Measurements from ENCODE around the gene KLC1.

Gene KLC1

DNA sequence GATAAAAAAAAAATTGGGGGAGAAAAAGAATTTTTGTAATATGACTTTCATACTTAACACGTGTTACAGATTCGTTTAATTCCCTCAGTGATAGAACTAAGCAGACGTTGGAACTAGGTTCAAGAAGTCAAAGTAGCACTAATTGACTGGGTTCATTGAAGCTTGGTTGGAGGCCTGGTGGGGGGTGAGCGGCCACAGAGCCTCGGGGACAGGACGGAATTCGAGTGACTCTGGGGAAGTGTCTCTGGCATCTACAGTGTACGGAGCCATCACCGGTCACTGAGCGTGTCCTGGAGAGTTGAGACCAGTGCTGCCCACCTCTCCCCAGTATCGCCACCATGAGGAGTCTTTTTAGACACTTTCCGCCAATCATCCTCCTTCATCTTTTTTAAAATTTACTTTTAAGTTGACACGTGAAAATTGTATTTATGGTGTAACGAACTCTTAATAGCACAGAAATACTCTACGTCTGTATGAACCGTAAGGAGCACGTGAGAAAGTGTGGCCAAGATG is 87.9 kb downstream of the KLC1 start:
- Histone ChIP-seq H3K4me1 (ENCODE audit: control insufficient read depth, insufficient read depth, low read length) (peaks cover 3% of the 10 kb centered on the region; the same call in 1 of the 2 replicates), H3K4me3 (ENCODE audit: low read length) (no peak overlapping the region), H3K27ac (ENCODE audit: low read length) (no peak overlapping the region), H3K27me3 (ENCODE audit: control insufficient read depth, insufficient read depth, low read length) (no peaks in the 10 kb centered on the region), H3K9me3 (ENCODE audit: control insufficient read depth, insufficient read depth, low read length) (no peaks in the 10 kb centered on the region), H3K36me3 (ENCODE audit: control insufficient read depth, insufficient read depth, low read length) (peaks cover 5% of the 10 kb centered on the region; the same call in 1 of the 2 replicates)
- no CpG with 5 or more reads among the region's 17 CpGs for WGBS (ENCODE audit: insufficient coverage, insufficient read length)
- DNase-seq (ENCODE audit: low read depth, low spot score) = no peak

DNA sequence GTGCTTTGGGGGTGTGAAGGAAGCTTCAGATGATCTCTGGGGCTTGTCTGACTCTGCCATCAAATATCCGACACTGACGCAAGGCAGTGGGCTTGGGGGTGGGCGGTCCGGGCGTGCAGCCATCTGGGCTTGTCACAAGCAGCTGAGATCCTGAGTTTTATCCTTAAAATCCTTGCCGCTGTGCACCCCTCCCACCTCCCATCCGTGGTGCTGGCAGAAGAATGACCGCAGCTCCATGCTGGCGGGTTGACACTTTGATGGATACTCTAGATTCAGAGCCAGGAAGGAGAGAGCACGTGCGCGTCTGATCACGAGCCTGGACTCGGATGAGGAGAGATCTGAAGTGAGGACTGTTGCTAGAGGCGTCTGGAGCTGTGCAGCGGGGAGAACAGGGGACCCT is 89.6 kb downstream of the KLC1 start:
- Histone ChIP-seq H3K27ac (ENCODE audit: low read length) (no peak overlapping the region), H3K4me1 (ENCODE audit: control insufficient read depth, insufficient read depth, low read length) (peaks cover 3% of the 10 kb centered on the region; the same call in 1 of the 2 replicates)
- no CpG with 5 or more reads among the region's 16 CpGs for WGBS (ENCODE audit: insufficient coverage, insufficient read length)

DNA sequence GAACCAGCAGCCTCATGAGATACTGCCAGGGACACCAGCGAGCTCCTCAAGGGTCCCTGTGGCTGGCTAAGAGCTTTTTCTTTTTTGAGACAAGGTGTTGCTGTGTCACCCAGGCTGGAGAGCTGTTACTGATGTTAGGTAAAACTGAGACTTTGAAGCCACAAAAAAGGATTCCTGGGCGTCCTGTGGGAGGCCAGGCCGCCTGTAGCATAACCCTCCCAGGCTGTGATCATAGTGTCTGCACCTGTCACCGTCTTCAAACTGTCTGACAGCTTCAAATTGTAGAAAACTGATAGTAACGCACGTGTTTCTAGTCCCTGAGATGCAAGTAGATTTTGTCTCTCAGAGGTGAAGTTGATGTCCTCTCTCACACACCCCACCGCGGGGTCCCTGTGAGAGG is 90.7 kb downstream of the KLC1 start:
- Histone ChIP-seq H3K4me3 (ENCODE audit: low read length) (no peak overlapping the region), H3K4me1 (ENCODE audit: control insufficient read depth, insufficient read depth, low read length) (peaks cover 3% of the 10 kb centered on the region; the same call in 1 of the 2 replicates), H3K36me3 (ENCODE audit: control insufficient read depth, insufficient read depth, low read length) (no peaks in the 10 kb centered on the region), H3K27me3 (ENCODE audit: control insufficient read depth, insufficient read depth, low read length) (no peaks in the 10 kb centered on the region), H3K9me3 (ENCODE audit: control insufficient read depth, insufficient read depth, low read length) (no peaks in the 10 kb centered on the region), H3K27ac (ENCODE audit: low read length) (no peak overlapping the region)
- DNase-seq (ENCODE audit: low read depth, low spot score) = no peak
- no CpG with 5 or more reads among the region's 8 CpGs for WGBS (ENCODE audit: insufficient coverage, insufficient read length)

More for the DNA sequence above, 89.6 kb downstream of the KLC1 start:
- DNase-seq (ENCODE audit: low read depth, low spot score) = no peak
- H3K9me3 ChIP-seq (ENCODE audit: control insufficient read depth, insufficient read depth, low read length) = no peaks in the 10 kb centered on the region
- no peaks in the 10 kb centered on the region for H3K27me3 ChIP-seq (ENCODE audit: control insufficient read depth, insufficient read depth, low read length)
- H3K36me3 ChIP-seq (ENCODE audit: control insufficient read depth, insufficient read depth, low read length) = no peaks in the 10 kb centered on the region
- H3K4me3 ChIP-seq (ENCODE audit: low read length) = no peak overlapping the region

DNA sequence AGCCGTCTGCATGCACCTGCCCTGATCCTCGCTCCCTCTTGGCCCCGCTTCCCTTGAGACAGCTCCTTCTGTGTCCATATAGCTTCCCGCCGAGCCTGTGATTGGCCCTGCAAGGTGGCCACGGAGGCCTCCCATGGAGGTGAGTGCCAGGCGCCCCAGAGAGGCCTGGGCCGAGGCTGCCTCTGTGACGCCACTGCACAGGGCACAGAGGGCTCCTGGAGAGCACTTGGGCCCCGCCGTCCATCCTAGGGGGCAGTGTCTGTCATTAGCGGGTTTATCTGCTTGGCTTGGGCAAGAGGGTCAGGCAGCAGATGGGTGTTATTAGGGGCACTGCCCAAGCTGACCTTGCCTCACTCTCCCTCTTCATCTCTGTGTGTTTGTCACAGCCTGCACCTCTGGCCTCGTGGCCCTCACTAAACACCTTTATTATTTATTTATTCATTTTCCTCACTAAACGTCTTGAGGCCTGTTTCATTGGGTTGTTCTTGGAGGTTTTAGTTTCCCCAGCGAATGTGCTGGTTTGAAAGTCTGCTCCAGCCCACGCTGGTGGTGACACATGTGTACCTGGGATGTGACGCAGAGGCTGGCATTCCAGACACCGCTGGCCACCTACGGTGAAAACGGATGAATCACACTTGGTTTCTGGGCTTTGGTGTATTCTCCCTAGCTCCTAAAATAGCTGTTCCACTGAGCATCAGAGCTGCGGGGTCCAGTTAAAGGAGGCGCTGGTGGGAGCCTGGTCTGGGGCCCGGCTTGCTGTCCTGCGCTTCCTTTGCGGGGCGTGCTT is 92.5 kb downstream of the KLC1 start:
- peaks cover 2% of the 10 kb centered on the region; the same call in 1 of the 2 replicates for H3K4me1 ChIP-seq (ENCODE audit: control insufficient read depth, insufficient read depth, low read length)
- WGBS (ENCODE audit: insufficient coverage, insufficient read length) = no CpG with 5 or more reads among the region's 26 CpGs
- no peak overlapping the region for H3K4me3 ChIP-seq (ENCODE audit: low read length)
- no peak for DNase-seq (ENCODE audit: low read depth, low spot score)
- H3K27ac ChIP-seq (ENCODE audit: low read length) = no peak overlapping the region
- H3K27me3 ChIP-seq (ENCODE audit: control insufficient read depth, insufficient read depth, low read length) = no peaks in the 10 kb centered on the region
- H3K9me3 ChIP-seq (ENCODE audit: control insufficient read depth, insufficient read depth, low read length) = no peaks in the 10 kb centered on the region
- no peaks in the 10 kb centered on the region; the same call in 1 of the 2 replicates for H3K36me3 ChIP-seq (ENCODE audit: control insufficient read depth, insufficient read depth, low read length)

GRCh38 chr14:103723748-103724081 is 94.7 kb downstream of the KLC1 start:
- H3K4me1 ChIP-seq (ENCODE audit: control insufficient read depth, insufficient read depth, low read length) = peaks cover 1% of the 10 kb centered on the region; the same call in 1 of the 2 replicates
- no peaks in the 10 kb centered on the region; the same call in 1 of the 2 replicates for H3K36me3 ChIP-seq (ENCODE audit: control insufficient read depth, insufficient read depth, low read length)
- no peak for DNase-seq (ENCODE audit: low read depth, low spot score)
- no peaks in the 10 kb centered on the region for H3K9me3 ChIP-seq (ENCODE audit: control insufficient read depth, insufficient read depth, low read length)
- H3K27ac ChIP-seq (ENCODE audit: low read length) = no peak overlapping the region
- H3K27me3 ChIP-seq (ENCODE audit: control insufficient read depth, insufficient read depth, low read length) = no peaks in the 10 kb centered on the region
- WGBS (ENCODE audit: insufficient coverage, insufficient read length) = no CpG with 5 or more reads among the region's 7 CpGs
- no peak overlapping the region for H3K4me3 ChIP-seq (ENCODE audit: low read length)

GRCh38 chr14:103724116-103724515 is 95.1 kb downstream of the KLC1 start:
- Histone ChIP-seq H3K9me3 (ENCODE audit: control insufficient read depth, insufficient read depth, low read length) (no peaks in the 10 kb centered on the region), H3K27me3 (ENCODE audit: control insufficient read depth, insufficient read depth, low read length) (no peaks in the 10 kb centered on the region), H3K36me3 (ENCODE audit: control insufficient read depth, insufficient read depth, low read length) (peaks cover 2% of the 10 kb centered on the region), H3K27ac (ENCODE audit: low read length) (no peak overlapping the region), H3K4me1 (ENCODE audit: control insufficient read depth, insufficient read depth, low read length) (peaks cover 1% of the 10 kb centered on the region; the same call in 1 of the 2 replicates), H3K4me3 (ENCODE audit: low read length) (no peak overlapping the region)
- WGBS (ENCODE audit: insufficient coverage, insufficient read length) = no CpG with 5 or more reads among the region's 20 CpGs
- no peak for DNase-seq (ENCODE audit: low read depth, low spot score)

DNA sequence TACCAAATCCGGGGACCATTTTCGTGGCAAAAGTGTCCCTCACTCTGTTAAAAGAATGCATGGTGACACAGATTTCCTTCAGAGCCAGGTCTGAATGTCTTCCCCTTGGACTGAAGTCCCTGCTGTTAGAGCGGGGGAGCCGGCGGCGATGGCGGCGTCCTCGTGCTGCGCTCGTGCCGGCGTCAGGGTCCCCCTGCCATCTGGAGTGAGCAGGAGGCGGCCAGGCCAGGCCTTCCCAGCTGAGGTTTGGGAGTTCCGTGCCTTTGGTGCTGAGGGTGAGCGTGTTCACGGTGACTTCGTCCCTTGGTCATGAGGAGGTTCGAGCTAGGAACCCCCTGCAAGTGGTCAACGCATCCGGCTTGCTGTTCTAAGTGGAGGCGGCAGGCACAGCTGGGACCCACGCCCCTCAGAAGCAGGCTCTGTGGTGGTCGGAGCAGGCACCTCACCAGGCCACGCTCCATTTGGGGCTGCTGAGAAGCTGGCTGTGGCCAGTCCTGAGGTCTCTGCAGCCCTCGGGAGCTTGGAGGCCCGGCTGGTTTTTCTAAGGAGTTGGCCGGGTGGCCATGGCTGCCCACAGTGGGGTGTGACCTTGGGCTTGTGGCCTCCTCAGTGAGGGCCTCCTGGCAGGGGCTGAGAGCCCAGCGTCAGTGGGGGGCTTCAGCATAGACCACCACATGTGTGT is 96.1 kb downstream of the KLC1 start:
- Histone ChIP-seq H3K9me3 (ENCODE audit: control insufficient read depth, insufficient read depth, low read length) (no peaks in the 10 kb centered on the region), H3K27me3 (ENCODE audit: control insufficient read depth, insufficient read depth, low read length) (no peaks in the 10 kb centered on the region), H3K36me3 (ENCODE audit: control insufficient read depth, insufficient read depth, low read length) (peaks cover 12% of the 10 kb centered on the region), H3K4me3 (ENCODE audit: low read length) (no peak overlapping the region), H3K27ac (ENCODE audit: low read length) (no peak overlapping the region), H3K4me1 (ENCODE audit: control insufficient read depth, insufficient read depth, low read length) (peaks cover 1% of the 10 kb centered on the region; the same call in 1 of the 2 replicates)
- no peak for DNase-seq (ENCODE audit: low read depth, low spot score)
- no CpG with 5 or more reads among the region's 29 CpGs for WGBS (ENCODE audit: insufficient coverage, insufficient read length)

GRCh38 chr14:103725739-103726395 is 96.9 kb downstream of the KLC1 start:
- H3K4me1 ChIP-seq (ENCODE audit: control insufficient read depth, insufficient read depth, low read length) = peaks cover 1% of the 10 kb centered on the region; the same call in 1 of the 2 replicates
- DNase-seq (ENCODE audit: low read depth, low spot score) = no peak
- no CpG with 5 or more reads among the region's 16 CpGs for WGBS (ENCODE audit: insufficient coverage, insufficient read length)

GRCh38 chr14:103726474-103726873 is 97.5 kb downstream of the KLC1 start:
- H3K4me3 ChIP-seq (ENCODE audit: low read length) = no peak overlapping the region
- H3K27me3 ChIP-seq (ENCODE audit: control insufficient read depth, insufficient read depth, low read length) = no peaks in the 10 kb centered on the region
- H3K9me3 ChIP-seq (ENCODE audit: control insufficient read depth, insufficient read depth, low read length) = no peaks in the 10 kb centered on the region
- peaks cover 1% of the 10 kb centered on the region; the same call in 1 of the 2 replicates for H3K4me1 ChIP-seq (ENCODE audit: control insufficient read depth, insufficient read depth, low read length)
- peaks cover 13% of the 10 kb centered on the region for H3K36me3 ChIP-seq (ENCODE audit: control insufficient read depth, insufficient read depth, low read length)
- H3K27ac ChIP-seq (ENCODE audit: low read length) = no peak overlapping the region
- no CpG with 5 or more reads among the region's 18 CpGs for WGBS (ENCODE audit: insufficient coverage, insufficient read length)
- DNase-seq (ENCODE audit: low read depth, low spot score) = no peak

More at GRCh38 chr14:103725739-103726395, 96.9 kb downstream of the KLC1 start:
- H3K27me3 ChIP-seq (ENCODE audit: control insufficient read depth, insufficient read depth, low read length) = no peaks in the 10 kb centered on the region
- H3K27ac ChIP-seq (ENCODE audit: low read length) = no peak overlapping the region
- no peaks in the 10 kb centered on the region for H3K9me3 ChIP-seq (ENCODE audit: control insufficient read depth, insufficient read depth, low read length)
- peaks cover 13% of the 10 kb centered on the region for H3K36me3 ChIP-seq (ENCODE audit: control insufficient read depth, insufficient read depth, low read length)
- no peak overlapping the region for H3K4me3 ChIP-seq (ENCODE audit: low read length)

- Histone ChIP-seq H3K27ac (ENCODE audit: low read length) (no peak overlapping the region), H3K4me1 (ENCODE audit: control insufficient read depth, insufficient read depth, low read length) (peaks cover 1% of the 10 kb centered on the region; the same call in 1 of the 2 replicates), H3K27me3 (ENCODE audit: control insufficient read depth, insufficient read depth, low read length) (no peaks in the 10 kb centered on the region), H3K4me3 (ENCODE audit: low read length) (no peak overlapping the region), H3K9me3 (ENCODE audit: control insufficient read depth, insufficient read depth, low read length) (no peaks in the 10 kb centered on the region), H3K36me3 (ENCODE audit: control insufficient read depth, insufficient read depth, low read length) (peaks cover 18% of the 10 kb centered on the region)
- DNase-seq (ENCODE audit: low read depth, low spot score) = no peak
- WGBS (ENCODE audit: insufficient coverage, insufficient read length) = no CpG with 5 or more reads among the region's 53 CpGs
Measured at GRCh38 chr14:103727313-103727980, 98.4 kb downstream of the KLC1 start.

Data from iPS DF 6.9 (cell line).